CD4-positive, alpha-beta T cell treated with Interleukin-15 for 1 hour (primary cell): ENCODE data around the gene PRMT1.
"Not testable (repeated sequence)": the region's sequence is repeated elsewhere in the genome, so short reads cannot be mapped to it uniquely, and the experiment has no call there.

ENCODE experiments used
- DNase-seq: peaks from one replicate; pipeline ENCODE4 v3.0.0-alpha.2; 2020

PRMT1 gene

DNA sequence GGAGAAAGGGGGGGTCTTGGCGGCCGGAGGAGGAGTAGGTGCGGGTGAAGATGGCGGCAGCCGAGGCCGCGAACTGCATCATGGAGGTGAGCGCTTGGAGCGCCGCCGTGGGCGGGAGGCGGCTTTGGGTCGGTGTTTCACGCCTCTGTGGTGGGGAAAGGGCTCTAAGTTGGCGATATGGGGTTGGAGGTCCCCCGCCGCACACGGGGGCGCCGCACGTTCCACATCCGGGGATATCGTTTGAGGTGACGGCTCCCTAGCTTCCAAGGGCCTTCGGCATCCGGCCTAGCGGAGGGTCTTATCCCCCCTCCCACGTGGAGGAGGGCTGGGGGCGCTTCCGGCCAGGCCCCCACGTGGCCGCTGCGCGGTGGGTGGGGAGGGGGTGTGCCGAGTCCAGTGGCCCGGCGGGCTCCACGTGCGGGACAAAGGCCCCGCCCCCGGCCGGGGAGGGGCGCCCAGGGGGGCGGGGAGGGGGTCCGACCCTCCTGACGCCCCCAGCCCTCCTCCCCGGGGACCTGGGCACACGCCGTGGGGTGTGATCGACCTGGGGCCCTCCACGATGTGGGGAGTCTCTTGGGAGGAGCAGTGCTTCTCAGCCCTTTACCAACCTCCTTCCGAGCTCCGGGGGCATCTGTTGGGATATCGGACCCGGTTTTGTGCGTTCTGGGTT, at the start of gene PRMT1:
Gene PRMT1, plus strand, starts transcription at position 41 of the 670 bp plus-strand sequence. Its CDS starts 10 bp downstream, at position 51.
- peak; percentile 60 for DNase-seq

DNA sequence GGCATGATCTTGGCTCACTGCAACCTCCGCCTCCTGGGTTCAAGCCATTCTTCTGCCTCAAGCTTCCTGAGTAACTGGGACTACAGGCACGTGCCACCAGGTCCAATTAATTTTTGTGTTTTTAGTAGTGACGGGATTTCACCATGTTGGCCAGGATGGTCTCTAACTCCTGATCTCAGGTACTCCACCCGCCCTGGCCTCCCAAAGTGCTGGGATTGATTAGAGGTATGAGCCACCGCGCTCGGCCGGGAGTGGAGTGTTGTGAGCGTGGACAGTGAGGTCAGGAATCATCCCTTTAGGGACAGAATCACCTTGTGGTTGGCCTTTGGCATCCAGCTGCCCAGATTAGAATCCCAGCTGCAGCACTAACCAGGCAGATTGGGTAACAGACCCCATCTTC, 47.4 kb upstream of the PRMT1 start:
- no peak for DNase-seq

DNA sequence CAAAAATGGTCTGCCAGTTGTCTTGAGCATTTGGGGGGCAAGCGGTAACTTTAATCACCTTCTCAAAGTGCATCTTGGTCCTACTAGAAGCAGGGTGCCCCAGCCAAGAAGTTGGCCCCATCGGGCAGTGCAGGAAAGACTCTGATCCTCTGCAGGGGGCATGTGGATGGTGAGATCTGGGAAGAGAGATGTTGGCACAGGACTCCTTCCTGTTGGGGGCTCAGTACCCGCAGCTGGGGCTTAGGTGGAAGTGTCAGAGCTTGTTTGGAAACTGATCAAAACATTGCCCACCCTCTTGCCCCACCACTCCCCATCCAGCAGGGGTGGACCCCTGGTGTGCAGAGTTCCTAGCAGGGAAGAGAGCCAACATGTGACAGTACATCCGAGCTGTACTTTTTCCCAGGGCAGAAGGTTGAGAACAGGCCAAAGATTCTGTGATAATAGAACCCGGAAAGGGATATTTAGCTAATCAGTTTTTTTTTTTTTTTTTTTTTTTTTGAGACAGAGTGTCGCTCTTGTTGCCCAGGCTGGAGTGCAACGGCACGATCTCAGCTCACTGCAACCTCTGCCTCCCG, 46.0 kb upstream of the PRMT1 start:
- DNase-seq = no peak

DNA sequence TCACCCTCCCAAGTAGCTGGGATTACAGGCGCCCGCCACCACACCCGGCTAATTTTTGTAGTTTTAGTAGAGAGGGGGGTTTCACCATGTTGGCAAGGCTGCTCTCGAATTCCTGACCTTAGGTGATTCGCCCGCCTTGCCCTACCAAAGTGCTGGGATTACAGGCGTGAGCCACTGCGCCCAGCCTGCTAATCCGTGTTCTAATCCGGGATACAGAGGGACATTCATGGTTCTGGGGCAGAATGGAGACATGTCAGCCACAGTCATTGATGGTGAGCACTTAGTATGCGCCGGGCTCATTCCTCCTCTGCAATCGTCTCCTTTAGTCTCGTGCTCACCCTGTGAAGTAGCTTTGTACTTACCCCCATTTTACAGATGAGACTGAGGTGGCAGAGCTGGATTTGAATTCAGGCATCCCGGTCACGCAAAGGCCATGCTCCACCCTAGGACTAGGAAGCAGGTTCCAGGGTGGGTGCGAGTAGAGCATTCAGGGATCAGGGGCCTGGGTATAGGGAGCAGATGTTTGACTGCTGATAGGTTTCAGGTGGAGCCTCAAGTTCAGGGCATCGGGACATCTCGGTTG, 45.4 kb upstream of the PRMT1 start:
- DNase-seq = no peak

DNA sequence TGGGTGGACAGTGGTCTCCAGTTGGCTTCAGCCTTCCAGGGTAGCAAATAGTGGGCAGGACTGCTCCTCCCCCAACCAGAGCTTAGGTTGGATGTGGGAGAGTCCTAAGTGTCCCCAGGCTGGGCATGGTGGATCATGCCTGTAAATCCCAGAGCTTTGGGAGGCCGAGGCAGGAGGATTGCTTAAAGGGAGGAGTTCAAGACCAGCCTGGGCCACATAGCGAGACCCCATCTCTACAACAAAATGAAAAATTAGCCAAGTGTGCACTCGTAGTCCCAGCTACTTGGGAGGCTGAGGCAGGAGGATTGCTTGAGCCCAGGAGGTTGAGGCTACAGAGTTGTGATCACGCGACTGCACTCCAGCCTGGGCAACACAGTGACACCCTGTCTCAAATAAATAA, 44.5 kb upstream of the PRMT1 start:
- no peak for DNase-seq

DNA sequence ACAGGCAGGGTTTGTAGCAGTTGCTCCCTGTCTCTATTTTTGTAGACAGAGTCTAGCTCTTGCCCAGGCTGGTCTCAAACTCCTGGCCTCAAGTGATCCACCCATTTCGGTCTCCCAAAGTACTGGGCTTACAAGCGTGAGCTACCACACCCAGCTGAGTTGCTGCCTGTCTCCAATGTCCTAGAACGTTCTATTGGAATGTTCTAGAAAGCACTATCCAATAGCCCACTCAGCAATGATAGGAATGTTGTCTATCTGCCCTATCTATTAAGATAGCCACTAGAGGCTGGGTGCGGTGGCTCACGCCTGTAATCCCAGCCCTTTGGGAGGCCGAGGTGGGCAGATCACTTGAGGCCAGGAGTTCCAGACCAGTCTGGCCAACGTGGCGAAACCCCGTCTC, 43.8 kb upstream of the PRMT1 start:
- DNase-seq = not testable (repeated sequence)

DNA sequence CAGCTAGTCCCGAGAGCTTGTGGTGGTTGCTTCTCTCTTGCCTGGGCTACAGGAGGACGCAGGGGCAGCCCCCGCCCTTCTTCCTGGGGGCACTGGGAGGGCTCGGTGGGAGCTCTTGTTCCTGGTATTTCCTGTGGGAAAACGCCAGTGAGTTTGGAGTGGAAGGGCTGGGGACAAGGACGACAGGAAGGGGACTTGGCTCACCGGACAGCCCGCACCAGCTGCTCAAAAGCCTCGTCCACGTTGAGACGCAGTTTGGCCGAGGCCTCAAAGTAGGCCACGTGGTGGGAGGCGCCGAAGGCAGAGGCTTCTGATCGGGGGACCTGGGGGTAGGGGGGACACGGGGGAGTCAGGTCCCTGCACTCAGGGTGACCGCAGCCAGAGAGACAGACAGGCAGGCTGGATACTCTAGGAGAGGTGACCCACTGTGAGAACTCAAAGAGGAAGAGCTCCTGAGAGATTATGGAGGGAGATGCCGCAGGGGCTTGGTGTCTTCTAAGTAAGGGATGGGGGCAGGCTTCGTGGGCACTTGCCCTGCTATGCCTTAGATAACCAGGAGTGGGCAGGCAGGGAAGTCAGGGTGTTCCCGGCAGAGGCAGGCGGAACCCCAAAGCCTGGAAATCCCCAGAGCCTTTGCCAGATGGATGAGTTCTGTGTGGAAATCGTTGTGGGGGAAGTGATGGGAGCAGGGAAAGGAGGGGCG, 41.4 kb upstream of the PRMT1 start:
- DNase-seq = no peak

DNA sequence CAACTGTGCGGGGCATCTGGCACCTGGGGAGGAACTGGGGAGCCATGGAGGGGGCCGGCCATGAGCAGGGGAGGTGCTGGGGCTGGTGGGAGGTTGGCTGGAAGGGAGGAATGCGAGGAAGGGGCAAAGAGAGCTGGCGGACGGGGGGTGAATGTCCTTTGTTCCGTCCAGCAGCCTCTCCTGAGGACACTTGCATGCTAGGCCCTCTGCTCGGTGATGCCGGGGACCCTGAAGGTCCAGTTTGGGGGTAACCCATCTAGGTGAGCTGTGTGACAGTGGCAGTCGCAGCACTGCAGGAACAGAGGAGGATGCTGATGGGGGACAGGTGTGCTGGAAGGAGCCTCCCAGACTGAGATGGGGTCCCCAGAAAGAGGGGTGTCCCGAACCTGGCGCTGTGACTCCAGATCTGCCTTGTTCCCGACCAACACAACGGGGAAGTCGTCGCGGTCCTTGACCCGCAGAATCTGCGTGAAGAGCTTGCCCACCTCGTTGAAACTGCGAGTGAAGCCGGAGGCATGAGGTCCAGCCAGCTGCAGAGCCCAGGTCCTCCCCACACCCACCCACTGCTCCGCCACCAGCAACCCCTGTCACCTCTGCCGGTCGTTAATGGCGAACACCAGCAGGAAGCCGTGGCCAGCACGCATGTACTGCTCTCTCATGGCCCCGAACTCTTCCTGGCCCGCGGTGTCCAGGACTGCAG, 40.7 kb upstream of the PRMT1 start:
- DNase-seq = no peak

DNA sequence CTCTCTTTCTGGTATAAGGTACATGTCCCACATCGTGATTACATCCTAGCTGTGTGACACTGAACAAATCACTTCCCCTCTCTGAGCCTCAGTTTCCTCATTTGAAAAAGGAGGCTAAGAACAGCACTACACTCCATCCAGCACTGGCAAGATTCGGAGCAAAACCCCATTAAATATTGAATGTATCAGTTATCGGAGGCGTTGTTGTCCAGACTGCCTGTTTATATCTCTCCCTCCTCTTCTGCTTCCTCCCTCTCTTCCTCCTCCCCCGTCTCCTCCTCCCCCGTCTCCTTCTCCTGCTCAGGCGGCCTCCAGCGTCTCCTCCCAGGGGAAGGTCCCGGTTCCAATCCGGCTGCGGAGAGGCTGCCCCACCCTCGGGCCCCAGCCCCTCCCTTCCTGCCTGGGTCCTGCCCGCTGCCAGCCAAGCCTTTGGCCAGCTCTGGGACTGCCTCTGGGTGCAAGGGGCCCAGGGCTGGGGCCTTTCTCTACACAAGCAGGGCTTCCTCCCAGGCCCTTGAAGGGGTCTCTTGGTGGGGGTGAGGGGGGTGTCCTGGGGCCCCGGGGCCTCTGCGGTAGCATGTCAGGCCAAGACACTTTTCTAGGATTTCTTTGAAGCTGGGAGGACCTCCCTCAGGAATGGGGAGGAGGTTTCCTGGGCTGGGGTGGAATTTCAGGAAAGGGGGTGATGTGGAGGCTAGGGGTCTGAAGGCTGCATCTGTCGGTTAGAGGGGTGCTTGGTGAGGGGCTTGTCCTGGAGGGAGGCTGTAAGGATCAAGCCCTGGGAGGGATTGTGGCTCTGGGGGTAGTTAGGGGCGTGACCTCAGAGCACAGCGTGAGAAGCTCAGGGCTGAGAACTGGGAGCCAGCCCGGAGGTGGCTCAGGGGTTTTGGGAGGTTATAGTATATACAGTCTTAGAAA, 39.0 kb upstream of the PRMT1 start:
- no peak for DNase-seq

DNA sequence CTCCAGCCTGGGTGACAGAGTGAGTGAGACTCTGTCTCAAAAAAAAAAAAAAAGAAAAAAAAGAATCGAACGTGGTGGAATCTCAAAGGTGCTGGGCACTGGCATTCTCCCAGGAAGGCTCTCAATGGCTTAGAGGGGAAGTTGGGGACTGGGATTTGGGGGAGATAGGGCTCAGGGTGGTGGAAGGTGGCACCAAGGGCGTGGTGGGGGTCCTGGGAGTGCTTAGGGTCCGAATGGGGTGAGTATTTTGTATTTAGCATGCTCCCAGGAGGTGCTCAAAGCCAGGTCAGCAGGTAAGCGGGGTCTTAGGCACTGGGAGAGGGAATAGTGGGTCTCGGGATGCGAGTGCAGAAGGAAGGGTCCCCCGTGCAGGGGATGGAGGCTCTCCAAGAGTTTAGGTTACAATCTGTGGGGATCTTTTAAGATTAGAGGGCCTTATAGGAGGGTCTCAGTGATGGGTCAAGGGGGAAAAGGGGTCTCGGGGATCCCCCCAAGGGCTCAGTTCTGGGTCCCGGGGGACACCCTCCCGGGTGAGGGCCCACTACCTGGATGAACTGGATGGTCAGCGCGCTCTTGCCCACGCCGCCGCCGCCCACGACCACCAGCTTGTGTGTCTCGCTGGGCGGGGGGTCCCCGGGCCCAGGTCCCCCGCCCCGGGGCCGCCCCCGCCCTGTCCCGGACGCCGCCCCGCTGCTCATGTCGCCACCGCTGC, 37.5 kb upstream of the PRMT1 start:
- DNase-seq = no peak

DNA sequence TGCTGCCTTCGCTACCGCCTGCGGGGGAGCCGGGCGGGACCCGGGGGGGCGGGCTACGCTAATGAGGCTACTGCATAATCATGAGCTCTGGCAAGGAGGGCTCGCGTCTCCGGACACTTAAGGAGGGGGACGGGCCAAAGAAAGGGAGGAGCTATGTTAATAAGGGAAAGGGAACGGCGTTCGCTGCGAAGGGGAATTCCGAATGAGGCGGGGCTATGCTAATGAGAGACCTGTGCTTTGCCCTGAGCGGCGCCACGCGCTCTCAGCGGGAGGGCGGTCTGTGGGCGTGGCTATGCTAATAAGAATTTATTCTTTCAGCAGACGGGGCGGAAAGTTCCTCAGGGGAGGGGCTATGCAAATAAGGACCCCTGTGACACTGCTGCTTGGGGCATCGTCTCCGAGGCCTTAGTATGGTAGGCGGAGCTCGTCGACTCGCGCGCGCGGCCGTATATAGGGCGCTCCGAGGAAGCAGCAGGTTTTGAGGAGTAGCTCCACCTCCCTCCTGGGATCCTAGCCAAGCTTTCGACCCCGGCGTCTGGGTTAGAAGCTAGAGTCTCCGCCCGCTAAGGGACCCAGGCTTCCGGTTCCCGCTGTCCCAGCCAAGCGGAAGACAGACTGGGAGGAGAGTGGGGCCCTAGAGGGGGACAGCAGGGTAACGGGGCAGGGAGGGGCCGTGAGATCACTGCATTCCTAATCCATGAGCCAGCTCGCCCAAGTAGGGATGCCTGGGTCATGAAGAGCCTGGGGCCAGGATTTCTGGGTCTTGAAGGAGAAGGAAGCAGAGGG, 36.8 kb upstream of the PRMT1 start, which contains the start of gene RRAS:
Gene RRAS, minus strand, starts transcription at position 31 of the 786 bp plus-strand sequence. CDS start 45 bp downstream, outside the sequence.
- peak; percentile 100 for DNase-seq

DNA sequence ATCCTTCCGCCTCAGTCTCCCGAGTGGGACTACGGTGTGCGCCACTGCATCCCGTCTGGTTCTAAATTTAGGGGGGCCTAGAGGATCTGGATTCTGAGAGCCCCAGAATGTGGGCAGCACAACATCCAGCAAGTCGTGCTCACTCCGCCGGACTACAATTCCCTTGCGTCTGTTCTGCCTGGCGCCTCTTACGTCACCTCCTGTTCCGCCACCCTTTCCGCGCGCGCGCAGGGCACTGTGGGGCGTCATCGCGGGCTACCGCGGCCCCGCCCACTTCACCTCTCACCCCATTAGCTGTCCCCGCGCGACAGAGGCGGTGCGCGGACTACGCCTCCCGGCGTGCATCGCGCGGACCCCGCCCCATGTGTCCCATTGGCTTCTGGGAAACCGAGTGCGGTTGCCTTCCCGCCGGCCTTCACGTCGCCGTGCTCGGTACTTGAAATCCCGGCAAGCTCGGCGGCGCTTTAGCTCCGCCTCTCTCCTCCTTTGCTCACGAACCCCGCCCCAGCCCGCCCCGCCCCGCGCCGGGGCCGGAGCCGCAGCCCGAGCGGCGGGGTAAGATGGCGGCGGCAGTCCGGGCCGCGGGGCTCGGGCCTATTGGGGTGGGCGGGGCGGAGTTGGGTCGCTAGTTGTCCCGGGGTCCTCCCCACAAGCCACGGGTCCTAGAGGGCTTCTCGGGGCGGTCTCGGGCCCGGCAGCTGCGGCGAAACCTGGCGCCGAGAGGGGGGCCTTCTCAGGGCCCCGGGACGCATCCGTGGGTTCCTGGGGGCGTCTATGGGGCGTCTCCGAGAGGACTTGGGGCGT, 35.2 kb upstream of the PRMT1 start, which contains the start of gene SCAF1:
Gene SCAF1, plus strand, starts transcription at position 522 of the 804 bp plus-strand sequence. CDS start 2,818 bp downstream, outside the sequence.
- peak; percentile 100 for DNase-seq

DNA sequence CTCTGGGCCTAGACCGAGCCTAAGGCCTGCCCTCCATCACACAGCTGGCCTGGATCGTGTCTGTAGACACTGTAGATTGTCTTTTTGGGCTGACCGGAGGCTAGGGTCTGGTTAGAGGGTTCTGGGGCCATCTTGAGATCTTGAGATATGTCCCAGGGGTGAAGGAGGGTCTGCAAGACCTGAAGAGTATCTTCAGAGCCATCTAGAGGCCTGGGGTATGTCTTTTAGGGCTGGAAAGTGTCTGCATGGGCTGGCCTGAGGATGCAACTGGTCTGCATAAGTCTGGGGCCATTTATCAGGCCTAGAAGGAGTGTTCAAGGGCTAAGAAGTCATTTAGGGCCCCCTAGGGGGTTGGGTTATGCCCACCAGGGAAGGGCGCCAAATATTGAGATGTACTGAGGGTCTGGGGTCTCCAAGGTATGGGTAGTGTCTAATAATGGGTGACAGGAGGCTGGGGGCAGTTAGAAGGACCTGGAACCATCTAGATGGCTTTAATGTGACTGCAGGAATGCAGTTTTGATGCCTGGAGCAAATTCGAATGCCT, 34.5 kb upstream of the PRMT1 start:
- DNase-seq = no peak

DNA sequence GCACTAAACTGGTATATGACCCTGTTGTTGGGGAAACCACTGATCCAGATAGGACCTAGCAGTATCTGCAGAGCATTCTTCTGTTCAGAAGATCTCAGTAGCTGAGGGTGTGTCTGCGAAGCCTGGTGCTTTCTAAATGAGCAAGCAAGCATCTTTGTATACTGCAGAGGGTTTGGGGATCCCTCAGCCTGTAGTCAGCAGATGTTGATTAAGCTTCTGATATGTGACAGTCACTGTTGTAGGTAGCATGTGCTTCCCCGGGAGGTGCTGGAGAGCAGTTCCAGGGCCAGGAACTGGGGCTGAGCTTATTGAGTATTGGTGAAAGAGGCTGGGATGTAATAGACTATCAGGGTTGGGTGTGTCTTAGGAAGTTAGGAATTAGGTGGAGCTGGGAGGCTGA, 33.6 kb upstream of the PRMT1 start:
- DNase-seq = no peak

DNA sequence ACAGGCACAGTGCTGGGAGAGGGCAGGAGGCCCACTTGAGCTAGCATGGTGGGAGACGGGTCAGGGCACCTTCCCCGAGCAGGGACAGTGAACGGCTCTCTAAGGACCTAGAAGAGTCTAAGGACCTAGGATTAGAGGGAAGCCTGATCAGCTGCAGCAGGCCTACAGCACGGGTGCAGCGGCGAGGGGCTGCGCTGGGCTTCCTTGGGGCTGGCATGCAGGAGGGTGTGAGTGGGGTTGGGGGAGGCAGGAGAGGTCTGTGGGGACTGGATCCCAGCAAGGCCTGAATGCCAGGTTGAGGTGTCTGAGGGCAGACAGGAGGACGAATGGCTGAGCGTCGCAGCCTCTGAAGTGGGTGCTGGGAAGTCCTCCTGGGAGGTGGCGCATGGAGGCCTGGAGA, 31.5 kb upstream of the PRMT1 start:
- no peak for DNase-seq

DNA sequence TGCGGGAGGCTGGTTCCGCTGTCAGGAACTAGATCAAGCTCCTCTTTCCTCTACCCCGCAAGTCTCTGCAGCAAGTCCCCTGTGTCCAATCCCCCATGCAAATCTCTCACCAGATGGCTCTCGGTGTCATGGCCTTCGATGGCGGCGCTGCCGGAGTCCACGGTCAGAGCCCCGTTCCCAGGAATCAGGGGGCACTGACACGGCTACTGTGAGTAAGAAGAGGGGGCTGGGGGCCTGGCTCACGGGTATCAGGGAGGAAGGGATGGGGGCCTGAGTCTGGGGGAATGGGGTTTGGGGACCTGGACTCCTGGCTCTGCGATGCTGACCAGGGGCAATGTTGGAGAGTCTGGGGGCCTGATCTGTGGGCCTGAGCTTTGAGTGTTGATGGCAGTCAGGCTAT, 31.1 kb upstream of the PRMT1 start:
- no peak for DNase-seq

DNA sequence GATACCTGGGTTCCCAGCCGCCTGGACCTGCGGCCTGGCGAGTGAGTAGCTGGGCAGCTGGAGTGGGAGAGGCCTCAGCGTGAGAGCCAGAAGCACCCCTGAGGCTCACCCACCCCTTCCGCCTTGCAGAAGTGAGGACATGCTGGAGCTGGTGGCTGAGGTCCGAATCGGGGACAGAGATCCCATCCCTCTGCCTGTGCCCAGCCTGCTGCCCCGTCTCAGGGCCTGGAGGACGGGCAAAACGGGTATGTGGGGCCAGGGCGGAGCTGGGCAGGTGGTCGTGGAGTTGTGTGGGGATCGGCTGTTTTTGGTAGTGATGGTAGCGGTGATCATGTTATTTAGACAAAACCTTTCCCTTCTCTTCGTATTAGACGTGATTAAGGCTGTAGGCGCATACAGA, 30.5 kb upstream of the PRMT1 start:
- no peak for DNase-seq

DNA sequence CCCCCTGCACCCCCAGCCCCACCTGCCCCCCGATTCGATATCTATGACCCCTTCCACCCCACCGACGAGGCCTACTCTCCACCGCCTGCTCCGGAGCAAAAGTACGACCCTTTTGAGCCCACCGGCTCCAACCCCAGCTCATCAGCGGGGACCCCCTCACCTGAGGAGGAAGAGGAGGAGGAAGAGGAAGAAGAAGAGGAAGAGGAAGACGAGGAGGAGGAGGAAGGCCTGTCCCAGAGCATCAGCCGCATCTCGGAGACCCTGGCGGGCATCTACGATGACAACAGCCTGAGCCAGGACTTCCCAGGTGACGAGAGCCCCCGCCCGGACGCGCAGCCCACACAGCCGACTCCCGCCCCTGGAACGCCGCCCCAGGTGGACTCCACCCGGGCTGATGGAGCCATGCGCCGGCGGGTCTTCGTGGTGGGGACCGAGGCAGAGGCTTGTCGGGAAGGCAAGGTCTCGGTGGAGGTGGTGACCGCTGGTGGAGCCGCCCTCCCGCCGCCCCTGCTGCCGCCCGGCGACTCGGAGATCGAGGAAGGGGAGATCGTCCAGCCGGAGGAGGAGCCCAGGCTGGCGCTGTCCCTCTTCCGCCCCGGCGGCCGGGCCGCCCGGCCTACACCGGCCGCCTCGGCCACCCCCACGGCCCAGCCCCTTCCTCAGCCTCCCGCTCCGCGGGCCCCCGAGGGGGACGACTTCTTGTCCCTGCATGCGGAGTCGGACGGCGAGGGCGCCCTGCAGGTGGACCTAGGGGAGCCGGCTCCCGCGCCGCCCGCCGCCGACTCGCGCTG, 25.8 kb upstream of the PRMT1 start:
- DNase-seq = no peak
